Vagina (tissue), 2 donors: Measurements from ENCODE around the gene CYCS.

Source experiments
- CTCF ChIP-seq, 3 experiments: fragments of 450-650 bp in 2 of 3; fragments of 200-600 bp in 1 of 3; sonication (generic) in 1 of 3; IDR thresholded peaks; one replicate each; pipeline ENCODE4 v1.5.1; 2017 to 2019; ENCODE audit warnings: antibody characterized with exemption in 3 of 3, mild to moderate bottlenecking in 2 of 3, moderate library complexity in 2 of 3
- POLR2A ChIP-seq, 2 donors: fragments of 450-650 bp; IDR thresholded peaks; one replicate each; pipeline ENCODE4 v1.6.1; 2017; ENCODE audit warnings: antibody characterized with exemption in 2 of 2, mild to moderate bottlenecking in 2 of 2, moderate library complexity in 2 of 2

DNA sequence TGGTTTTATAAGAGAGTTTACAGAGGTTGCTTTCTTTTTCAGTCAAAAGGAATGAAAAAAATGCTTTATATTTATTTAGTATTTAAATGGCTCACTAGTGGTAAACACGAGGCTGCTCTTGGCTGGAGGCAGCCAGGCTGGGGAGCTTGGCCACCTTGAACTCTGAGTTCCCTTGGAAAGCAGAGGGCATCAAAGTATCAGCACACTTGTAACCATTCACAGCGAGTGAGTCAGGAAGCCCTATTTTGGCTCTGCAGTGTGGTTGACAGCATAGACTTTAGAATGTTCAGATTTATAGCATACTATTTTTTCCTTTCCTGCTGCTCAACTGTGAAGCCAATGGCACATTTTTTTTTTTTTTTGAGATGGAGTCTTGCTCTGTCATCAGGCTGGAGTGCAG is 51.6 kb downstream of the CYCS start:
- TF ChIP-seq POLR2A (IDR thresholded peaks at IDR 0.05) = no peak
- no peak for TF ChIP-seq CTCF (IDR thresholded peaks at IDR 0.05)
